IMR-90 (cell line): ENCODE results near the gene BORA. TPM values are rescaled to one million over a fixed set of nuclear protein-coding genes. Genes with fewer than 3 reads are reported as not detected.

Experiments used
- ATAC-seq: fragments of 200-7000 bp; cut with Tn5 transposase; 2 replicates; pipeline ENCODE4 v1.9.1; 2020; ENCODE audit warnings: low read depth, mild to moderate bottlenecking, moderate library complexity
- BruUV-seq: library from RNA; stranded (reverse); fragments of 400-500 nt; replicated peaks from 2 replicates; lab custom pipeline; 2021; lab: Mats Ljungman, UMichigan
- CTCF ChIA-PET: fragments of 300-600 bp; formaldehyde crosslinking; extraction: SDS; loops from one replicate; lab custom pipeline; 2021; ENCODE audit warnings: antibody characterized with exemption; lab: Yijun Ruan, JAX
- POLR2A ChIA-PET: fragments of 300-600 bp; sonication (Branson Sonifier 250); formaldehyde crosslinking; loops from one replicate; lab custom pipeline; 2022; ENCODE audit warnings: antibody characterized with exemption; ENCODE audit not compliant: unreplicated experiment; lab: Charles Lee
- DNase-seq: peaks from one replicate; pipeline ENCODE4 v3.0.0; 2013
- H2AFZ ChIP-seq: replicated peaks from 2 replicates; pipeline ENCODE3; 2013; ENCODE audit warnings: low read length, mild to moderate bottlenecking; ENCODE audit not compliant: poor library complexity
- H2AK5ac ChIP-seq: 2 replicates; pipeline ENCODE4 v1.6.1; 2013; ENCODE audit warnings: low read depth, low read length, inconsistent platforms
- H2AK9ac ChIP-seq: replicated peaks from 2 replicates; pipeline ENCODE3; 2013; ENCODE audit warnings: mild to moderate bottlenecking, low read depth, low read length, moderate library complexity; ENCODE audit not compliant: poor library complexity
- H2BK120ac ChIP-seq: 2 replicates; pipeline ENCODE4 v1.6.1; 2013; ENCODE audit warnings: low read depth, low read length, inconsistent platforms
- H2BK15ac ChIP-seq: 3 replicates; pipeline ENCODE4 v1.6.1; 2013; ENCODE audit warnings: low read depth, low read length, inconsistent platforms
- H2BK20ac ChIP-seq: 2 replicates; pipeline ENCODE4 v1.6.1; 2013; ENCODE audit warnings: low read depth, mild to moderate bottlenecking, inconsistent platforms, low read length, moderate library complexity
- H2BK5ac ChIP-seq: 2 replicates; pipeline ENCODE4 v1.6.1; 2013; ENCODE audit warnings: mild to moderate bottlenecking, low read depth, low read length, inconsistent platforms; ENCODE audit not compliant: poor library complexity, severe bottlenecking
- H3K14ac ChIP-seq: replicated peaks from 2 replicates; pipeline ENCODE4 v1.6.1; 2013; ENCODE audit warnings: low read depth, low read length, inconsistent platforms
- H3K18ac ChIP-seq: 2 replicates; pipeline ENCODE4 v1.6.1; 2013; ENCODE audit warnings: low read depth, low read length, control low read depth
- H3K23ac ChIP-seq: 2 replicates; pipeline ENCODE4 v1.6.1; 2013; ENCODE audit warnings: low read depth, low read length, inconsistent platforms
- H3K27ac ChIP-seq: 2 replicates; pipeline ENCODE4 v1.5.1; 2013; ENCODE audit warnings: mild to moderate bottlenecking, control low read depth, low read length; ENCODE audit not compliant: insufficient read depth
- H3K27me3 ChIP-seq: 2 replicates; pipeline ENCODE4 v1.6.1; 2013; ENCODE audit warnings: low read length; ENCODE audit not compliant: control insufficient read depth, insufficient read depth
- H3K36me3 ChIP-seq: 2 replicates; pipeline ENCODE4 v1.6.1; 2013; ENCODE audit warnings: low read length, mixed read lengths; ENCODE audit not compliant: control insufficient read depth, insufficient read depth
- H3K4ac ChIP-seq: 2 replicates; pipeline ENCODE4 v1.6.1; 2013; ENCODE audit warnings: low read depth, low read length, inconsistent platforms
- H3K4me1 ChIP-seq: 2 replicates; pipeline ENCODE4 v1.6.1; 2013; ENCODE audit warnings: low read length, mixed read lengths; ENCODE audit not compliant: control insufficient read depth, insufficient read depth
- H3K4me2 ChIP-seq: 2 replicates; pipeline ENCODE4 v1.6.1; 2013; ENCODE audit warnings: low read depth, mild to moderate bottlenecking, control low read depth, low read length, moderate library complexity
- H3K4me3 ChIP-seq: 2 replicates; pipeline ENCODE4 v1.5.1; 2013; ENCODE audit warnings: low read depth, mild to moderate bottlenecking, control low read depth, low read length, moderate library complexity; ENCODE audit not compliant: insufficient read depth
- H3K56ac ChIP-seq: 2 replicates; pipeline ENCODE4 v1.6.1; 2013; ENCODE audit warnings: low read length, inconsistent platforms; ENCODE audit not compliant: insufficient read depth; ENCODE audit errors: extremely low read depth
- H3K79me1 ChIP-seq, 2 experiments: 2 replicates each; pipeline ENCODE4 v1.6.1; 2013; ENCODE audit warnings: low read length in 2 of 2, inconsistent platforms in 1 of 2, low read depth in 1 of 2
- H3K9ac ChIP-seq: 2 replicates; pipeline ENCODE4 v1.6.1; 2013; ENCODE audit warnings: low read depth, low read length, control low read depth
- H3K9me1 ChIP-seq: 2 replicates; pipeline ENCODE4 v1.6.1; 2013; ENCODE audit warnings: low read length, inconsistent platforms; ENCODE audit not compliant: insufficient read depth
- H3K9me3 ChIP-seq: 2 replicates; pipeline ENCODE4 v1.6.1; 2013; ENCODE audit warnings: low read length; ENCODE audit not compliant: control insufficient read depth, insufficient read depth
- H4K20me1 ChIP-seq: 2 replicates; pipeline ENCODE4 v1.6.1; 2013; ENCODE audit warnings: low read length, inconsistent platforms; ENCODE audit not compliant: insufficient read depth
- H4K5ac ChIP-seq: 2 replicates; pipeline ENCODE4 v1.6.1; 2013; ENCODE audit warnings: mild to moderate bottlenecking, low read depth, low read length, control low read depth
- H4K8ac ChIP-seq, 2 experiments: 2 replicates each; pipeline ENCODE4 v1.6.1; 2013; ENCODE audit warnings: low read depth in 2 of 2, low read length in 2 of 2, control low read depth in 1 of 2, inconsistent platforms in 1 of 2
- H4K91ac ChIP-seq: 2 replicates; pipeline ENCODE4 v1.6.1; 2013; ENCODE audit warnings: low read depth, low read length, inconsistent platforms; ENCODE audit not compliant: insufficient read depth
- CEBPB ChIP-seq: IDR thresholded peaks from 2 replicates; pipeline ENCODE4 v1.6.1; 2012; ENCODE audit warnings: low read depth, low read length, improper control_type of control experiment
- CTCF ChIP-seq: conservative IDR thresholded peaks from 2 replicates; pipeline ENCODE4 v1.5.1; 2012; ENCODE audit warnings: mild to moderate bottlenecking, low read depth, low read length, improper control_type of control experiment
- FOS ChIP-seq: fragments of 150-350 bp; IDR thresholded peaks from 2 replicates; pipeline ENCODE4 v1.6.1; 2016; ENCODE audit warnings: low read depth, low read length
- MAZ ChIP-seq: IDR thresholded peaks from 2 replicates; pipeline ENCODE4 v1.6.1; 2012; ENCODE audit warnings: low read depth, mild to moderate bottlenecking, low read length, improper control_type of control experiment, moderate library complexity, borderline replicate concordance
- MXI1 ChIP-seq: IDR thresholded peaks from 2 replicates; pipeline ENCODE4 v1.6.1; 2012; ENCODE audit warnings: low read depth, mild to moderate bottlenecking, low read length, moderate library complexity, borderline replicate concordance
- RFX5 ChIP-seq: IDR thresholded peaks from 2 replicates; pipeline ENCODE4 v1.8.0; 2012; ENCODE audit warnings: low read depth, mild to moderate bottlenecking, low read length, moderate library complexity
- WGBS, 2 experiments: methylation state at CpG; one replicate each; pipeline versions ENCODE4 v1.1.5 to v1.1.7; 2013; ENCODE audit warnings: missing lambda C conversion rate in 2 of 2; ENCODE audit not compliant: insufficient read length in 1 of 2; ENCODE audit errors: extremely low coverage in 2 of 2; 5-methylcytosine and 5-hydroxymethylcytosine counted together
- dilution Hi-C: fragments of 300-500 bp; cut with HindIII; formaldehyde crosslinking; loops from one replicate; pipeline ENCODE4 v1.14.3; 2018; ENCODE audit warnings: low sequenced_read_pairs; ENCODE audit not compliant: unreplicated experiment
- in situ Hi-C: fragments of 300-500 bp; cut with MboI; formaldehyde crosslinking; loops from 3 replicates; pipeline ENCODE4 v1.14.3; 2019; ENCODE audit warnings: low sequenced_read_pairs, inconsistent platforms, mixed read lengths
- intact Hi-C: fragments of 100-400 bp; cut with micrococcal nuclease; formaldehyde crosslinking; loops from 2 replicates; pipeline ENCODE4 v1.10.0; 2022
- polyA plus RNA-seq, 3 experiments: library from polyadenylated mRNA; depleted of rRNA; stranded (reverse); fragments of >200 nt; gene quantifications; 2 replicates each; pipeline ENCODE4 v1.2.3, GENCODE V29; 2012; ENCODE audit warnings: low replicate concordance in 1 of 3
- total RNA-seq: library from RNA; depleted of rRNA; stranded (reverse); fragments of >200 nt; gene quantifications from 2 replicates; pipeline ENCODE4 v1.2.3, GENCODE V29; 2012
- TF ChIP-seq, protein P1 (sequence below): fragments of 150-350 bp; IDR thresholded peaks from 2 replicates; pipeline ENCODE4 v1.6.1; 2016; ENCODE audit warnings: low read depth, mild to moderate bottlenecking, low read length, moderate library complexity, borderline replicate concordance

Gene BORA
- total and polyA plus RNA-seq, 2 of the 4 experiments (the other 2 are of a cell fraction) = 4.0 to 12.2 TPM

DNA sequence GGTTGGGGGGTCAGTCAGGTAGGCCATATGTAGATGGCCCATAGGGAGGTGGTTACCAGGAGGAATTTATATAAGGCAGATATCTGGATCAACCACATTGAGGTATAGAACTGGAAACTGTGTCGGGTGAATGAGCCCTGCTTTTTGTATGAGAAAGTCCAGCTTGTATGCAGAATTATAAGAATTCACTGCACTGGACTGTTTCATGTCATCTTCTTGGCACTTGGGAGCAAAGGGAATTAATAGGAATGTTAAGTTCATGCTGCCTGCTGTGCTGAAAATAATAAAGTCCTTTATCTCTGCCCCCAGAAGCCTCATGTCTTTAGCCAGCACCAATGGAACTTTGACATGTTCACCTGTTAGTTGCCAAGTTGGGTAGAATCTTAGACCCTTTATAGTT lies 12.3 kb downstream of the BORA start:
- H3K79me1 ChIP-seq = peaks cover 8 to 26% of the 10 kb centered on the region in 2 experiments
- no peak overlapping the region for H3K4me3 ChIP-seq
- no peaks in the 10 kb centered on the region for H3K9me3 ChIP-seq
- no peaks in the 10 kb centered on the region for H3K4me1 ChIP-seq
- no peak overlapping the region for H2BK120ac ChIP-seq
- no peak overlapping the region for H2AK9ac ChIP-seq
- no peak overlapping the region for H3K9ac ChIP-seq
- dilution Hi-C loops = no loop called here
- no CpG with 5 or more reads among the region's 1 CpG for WGBS, 2 experiments
- no peak overlapping the region for H3K56ac ChIP-seq
- in situ Hi-C loops = no loop called here
- no peak overlapping the region for H3K27ac ChIP-seq
- no TSS peak for BruUV-seq
- H2BK15ac ChIP-seq = no peak overlapping the region
- no peaks in the 10 kb centered on the region for H4K20me1 ChIP-seq
- H3K4ac ChIP-seq = no peak overlapping the region
- CTCF ChIA-PET = no interaction called here
- H3K23ac ChIP-seq = no peak overlapping the region
- H2AFZ ChIP-seq = no peak overlapping the region
- no peaks in the 10 kb centered on the region; the same call in 1 of the 2 replicates for H3K9me1 ChIP-seq
- no peak overlapping the region for H3K4me2 ChIP-seq
- no peak overlapping the region for H2BK20ac ChIP-seq
- DNase-seq = no peak
- ATAC-seq = no peak
- H4K5ac ChIP-seq = no peak overlapping the region
- intact Hi-C loops = no loop called here
- H4K91ac ChIP-seq = no peak overlapping the region
- H3K14ac ChIP-seq = no peak overlapping the region
- no peak overlapping the region for H2BK5ac ChIP-seq
- POLR2A ChIA-PET = no interaction called here
- no peak overlapping the region for H2AK5ac ChIP-seq
- H4K8ac ChIP-seq = no peak overlapping the region
- TF ChIP-seq RFX5 (no peak), MAZ (no peak), FOS (no peak), CTCF (no peak), CEBPB (no peak), MXI1 (no peak)
- TF ChIP-seq, protein P1, sequence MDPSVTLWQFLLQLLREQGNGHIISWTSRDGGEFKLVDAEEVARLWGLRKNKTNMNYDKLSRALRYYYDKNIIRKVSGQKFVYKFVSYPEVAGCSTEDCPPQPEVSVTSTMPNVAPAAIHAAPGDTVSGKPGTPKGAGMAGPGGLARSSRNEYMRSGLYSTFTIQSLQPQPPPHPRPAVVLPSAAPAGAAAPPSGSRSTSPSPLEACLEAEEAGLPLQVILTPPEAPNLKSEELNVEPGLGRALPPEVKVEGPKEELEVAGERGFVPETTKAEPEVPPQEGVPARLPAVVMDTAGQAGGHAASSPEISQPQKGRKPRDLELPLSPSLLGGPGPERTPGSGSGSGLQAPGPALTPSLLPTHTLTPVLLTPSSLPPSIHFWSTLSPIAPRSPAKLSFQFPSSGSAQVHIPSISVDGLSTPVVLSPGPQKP = no peak
- H3K36me3 ChIP-seq = peaks cover 2% of the 10 kb centered on the region; the same call in 1 of the 2 replicates
- no peaks in the 10 kb centered on the region for H3K27me3 ChIP-seq
- no peak overlapping the region for H3K18ac ChIP-seq
